Measurements from ENCODE around the gene DGCR8. TPM values are rescaled to one million over a fixed set of nuclear protein-coding genes. Genes with fewer than 3 reads are reported as not detected.

The DGCR8 gene
- total RNA-seq, 1 donor from 2014 or later, result 30.5 TPM

- DNase-seq (ENCODE audit: low read depth), result no peak
- no peak overlapping the region for H3K4me3 ChIP-seq (ENCODE audit: low read depth, low read length)
- no peak for TF ChIP-seq CTCF (IDR thresholded peaks at IDR 0.05; ENCODE audit: insufficient read depth, low read length, severe bottlenecking)
- no peaks in the 10 kb centered on the region for H3K27me3 ChIP-seq (ENCODE audit: control insufficient read depth, insufficient read depth, low read length)
- no peak for FAIRE-seq
- peaks cover 10% of the 10 kb centered on the region for H3K36me3 ChIP-seq (ENCODE audit: control insufficient read depth, insufficient read depth, low read length)
Measured at GRCh38 chr22:20057596-20058268, 22.3 kb upstream of the DGCR8 start.

GRCh38 chr22:20058989-20059770 is 20.9 kb upstream of the DGCR8 start:
- TF ChIP-seq CTCF (IDR thresholded peaks at IDR 0.05; ENCODE audit: insufficient read depth, low read length, severe bottlenecking), result no peak
- Histone ChIP-seq H3K36me3 (ENCODE audit: control insufficient read depth, insufficient read depth, low read length) (peaks cover 8% of the 10 kb centered on the region), H3K27me3 (ENCODE audit: control insufficient read depth, insufficient read depth, low read length) (no peaks in the 10 kb centered on the region), H3K4me3 (ENCODE audit: low read depth, low read length) (no peak overlapping the region)
- no peak for DNase-seq (ENCODE audit: low read depth)
- no peak for FAIRE-seq

GRCh38 chr22:20060700-20061480 is 19.2 kb upstream of the DGCR8 start:
- Histone ChIP-seq H3K27me3 (ENCODE audit: control insufficient read depth, insufficient read depth, low read length) (no peaks in the 10 kb centered on the region), H3K36me3 (ENCODE audit: control insufficient read depth, insufficient read depth, low read length) (peaks cover 8% of the 10 kb centered on the region), H3K4me3 (ENCODE audit: low read depth, low read length) (no peak overlapping the region)
- peak; percentile 23 for FAIRE-seq
- DNase-seq (ENCODE audit: low read depth), result no peak
- TF ChIP-seq CTCF (IDR thresholded peaks at IDR 0.05; ENCODE audit: insufficient read depth, low read length, severe bottlenecking), result peak; percentile 15

GRCh38 chr22:20061481-20061861 is 18.6 kb upstream of the DGCR8 start:
- no peaks in the 10 kb centered on the region for H3K27me3 ChIP-seq (ENCODE audit: control insufficient read depth, insufficient read depth, low read length)
- TF ChIP-seq CTCF (IDR thresholded peaks at IDR 0.05; ENCODE audit: insufficient read depth, low read length, severe bottlenecking), result no peak
- H3K36me3 ChIP-seq (ENCODE audit: control insufficient read depth, insufficient read depth, low read length), result peaks cover 7% of the 10 kb centered on the region
- H3K4me3 ChIP-seq (ENCODE audit: low read depth, low read length), result no peak overlapping the region
- DNase-seq (ENCODE audit: low read depth), result peak; percentile 15
- FAIRE-seq, result peak; percentile 68

- Histone ChIP-seq H3K27me3 (ENCODE audit: control insufficient read depth, insufficient read depth, low read length) (no peaks in the 10 kb centered on the region), H3K4me3 (ENCODE audit: low read depth, low read length) (no peak overlapping the region), H3K36me3 (ENCODE audit: control insufficient read depth, insufficient read depth, low read length) (peaks cover 7% of the 10 kb centered on the region)
- DNase-seq (ENCODE audit: low read depth), result no peak
- FAIRE-seq, result no peak
- TF ChIP-seq CTCF (IDR thresholded peaks at IDR 0.05; ENCODE audit: insufficient read depth, low read length, severe bottlenecking), result no peak
Measured at GRCh38 chr22:20062043-20062765, 17.8 kb upstream of the DGCR8 start.
